GM12801 (cell line): ENCODE measurements around the gene CXCL12.

Source experiments
- CTCF ChIP-seq: IDR thresholded peaks from one replicate; pipeline ENCODE4 v1.5.1; 2011; ENCODE audit warnings: control low read depth; ENCODE audit not compliant: insufficient read length; ENCODE audit errors: extremely low read depth

Gene CXCL12

GRCh38 chr10:44394696-44395381 is 9.9 kb upstream of the CXCL12 start:
- TF ChIP-seq CTCF = no peak

- TF ChIP-seq CTCF = no peak
Measured at GRCh38 chr10:44393834-44394547, 9.1 kb upstream of the CXCL12 start.

GRCh38 chr10:44393051-44393630 is 8.2 kb upstream of the CXCL12 start:
- no peak for TF ChIP-seq CTCF

- TF ChIP-seq CTCF = no peak
Measured at GRCh38 chr10:44392420-44392819, 7.5 kb upstream of the CXCL12 start.

GRCh38 chr10:44391981-44392380 is 7.1 kb upstream of the CXCL12 start:
- TF ChIP-seq CTCF = no peak

GRCh38 chr10:44390585-44391072 is 5.7 kb upstream of the CXCL12 start:
- TF ChIP-seq CTCF = no peak

GRCh38 chr10:44389556-44389955 is 4.7 kb upstream of the CXCL12 start:
- no peak for TF ChIP-seq CTCF
